ENCODE measurements around the gene CD36.

DNA sequence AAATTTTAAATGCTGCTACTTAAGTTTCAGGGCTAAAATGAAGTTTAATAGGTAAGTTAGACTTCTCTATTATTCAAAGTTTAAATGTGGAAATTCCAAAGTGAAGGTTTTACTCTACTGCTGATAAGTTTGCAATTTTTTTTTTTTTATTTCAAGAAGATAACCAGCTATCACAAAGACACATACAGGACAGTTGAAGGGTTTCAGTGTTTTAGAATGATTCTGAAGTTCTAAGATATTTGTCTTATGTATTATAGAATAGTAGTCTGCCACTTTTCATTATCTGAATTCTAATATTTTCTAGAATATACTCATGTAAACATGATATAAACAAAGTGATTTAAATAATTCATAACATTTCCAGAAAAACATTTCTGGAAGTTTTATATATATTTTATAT is 7.0 kb upstream of the CD36 start:
- TF ChIP-seq POLR2AphosphoS5 (IDR thresholded peaks at IDR 0.05) (no peak), CTCF (IDR thresholded peaks at IDR 0.05) (no peak)

Measured in upper lobe of left lung (tissue), 4 donors.